Smooth muscle cell (in vitro differentiated cells): ENCODE results near the gene AQP7. TPM values are rescaled to one million over a fixed set of nuclear protein-coding genes. Genes with fewer than 3 reads are reported as not detected.
A peak's percentile ranks its signal among the peaks of the same experiment; 100 is the strongest.
"Not testable (repeated sequence)": the region's sequence is repeated elsewhere in the genome, so short reads cannot be mapped to it uniquely, and the experiment has no call there.

Experiments used
- DNase-seq: peaks from one replicate; lab custom pipeline; 2025; ENCODE audit not compliant: unreplicated experiment; lab: John Stamatoyannopoulos, UW
- H2AFZ ChIP-seq: fragments of 200-600 bp; sonication (generic); 2 replicates; pipeline ENCODE4 v1.6.0; 2016; ENCODE audit warnings: antibody characterized with exemption, low read depth, mild to moderate bottlenecking
- H3F3A ChIP-seq: fragments of 200-600 bp; sonication (generic); 2 replicates; pipeline ENCODE4 v1.6.0; 2017; ENCODE audit warnings: antibody characterized with exemption, low read depth
- H3K27ac ChIP-seq: fragments of 200-600 bp; sonication (generic); 2 replicates; pipeline ENCODE4 v1.5.1; 2016; ENCODE audit warnings: low read depth, mild to moderate bottlenecking
- H3K27me3 ChIP-seq: fragments of 200-600 bp; sonication (generic); 2 replicates; pipeline ENCODE4 v1.6.1; 2016; ENCODE audit warnings: low read depth, mild to moderate bottlenecking
- H3K36me3 ChIP-seq: fragments of 200-600 bp; sonication (generic); 2 replicates; pipeline ENCODE4 v1.5.1; 2016; ENCODE audit warnings: low read depth
- H3K4me1 ChIP-seq: fragments of 200-600 bp; sonication (generic); 2 replicates; pipeline ENCODE4 v1.5.1; 2016; ENCODE audit warnings: low read depth
- H3K4me2 ChIP-seq: fragments of 200-600 bp; sonication (generic); 2 replicates; pipeline ENCODE4 v1.6.0; 2016; ENCODE audit warnings: mild to moderate bottlenecking
- H3K4me3 ChIP-seq: fragments of 200-600 bp; sonication (generic); 2 replicates; pipeline ENCODE4 v1.5.1; 2016; ENCODE audit warnings: mild to moderate bottlenecking
- H3K79me2 ChIP-seq: fragments of 200-600 bp; sonication (generic); 2 replicates; pipeline ENCODE4 v1.6.0; 2016; ENCODE audit warnings: low read depth, mild to moderate bottlenecking
- H3K9ac ChIP-seq: fragments of 200-600 bp; sonication (generic); 2 replicates; pipeline ENCODE4 v1.6.0; 2016; ENCODE audit warnings: low read depth
- H3K9me3 ChIP-seq: fragments of 200-600 bp; sonication (generic); replicated peaks from 2 replicates; pipeline ENCODE4 v1.5.1; 2016; ENCODE audit warnings: low read depth
- H4K20me1 ChIP-seq: fragments of 200-600 bp; sonication (generic); 2 replicates; pipeline ENCODE4 v1.6.0; 2016; ENCODE audit warnings: low read depth
- CTCF ChIP-seq: fragments of 200-600 bp; sonication (generic); IDR thresholded peaks from 2 replicates; pipeline ENCODE4 v1.5.1; 2017; ENCODE audit warnings: borderline replicate concordance, mild to moderate bottlenecking, antibody characterized with exemption; ENCODE audit not compliant: insufficient read depth, poor library complexity, severe bottlenecking
- WGBS: methylation state at CpG from one replicate; pipeline ENCODE4 v1.1.7; 2016; ENCODE audit warnings: low lambda C conversion rate; 5-methylcytosine and 5-hydroxymethylcytosine counted together
- polyA plus RNA-seq: library from polyadenylated mRNA; unstranded; fragments of >200 nt; fragmentation: Nextera tagmentation; extraction: Ambion mirVana; gene quantifications from 2 replicates; pipeline ENCODE4 v1.2.1, GENCODE V29; 2016
- total RNA-seq: library from RNA; depleted of rRNA; stranded (reverse); fragments of >200 nt; gene quantifications from 2 replicates; pipeline ENCODE4 v1.2.3, GENCODE V29; 2014

The AQP7 gene
- total and polyA plus RNA-seq, 2 experiments from 2014 or later, result 0.45 to 0.76 TPM

- H2AFZ ChIP-seq, result no peak overlapping the region
- H3K27me3 ChIP-seq, result no peaks in the 10 kb centered on the region
- TF ChIP-seq CTCF, result no peak
- WGBS, result 72% methylated on average over 3 of the region's 3 CpGs
- DNase-seq, result no peak
- H3K4me3 ChIP-seq, result no peak overlapping the region
- no peak overlapping the region for H3K4me2 ChIP-seq
- no peaks in the 10 kb centered on the region for H3K36me3 ChIP-seq
- H3K27ac ChIP-seq, result no peak overlapping the region
- H3F3A ChIP-seq, result no peaks in the 10 kb centered on the region
- H3K4me1 ChIP-seq, result no peaks in the 10 kb centered on the region
- H3K9ac ChIP-seq, result no peak overlapping the region
- H3K9me3 ChIP-seq, result no peaks in the 10 kb centered on the region
- no peaks in the 10 kb centered on the region for H4K20me1 ChIP-seq
- no peaks in the 10 kb centered on the region for H3K79me2 ChIP-seq
These were observed 27.1 kb upstream of the AQP7 start for GRCh38 chr9:33429256-33429985.

GRCh38 chr9:33426843-33427293 lies 24.5 kb upstream of the AQP7 start:
- Histone ChIP-seq H3K27me3 (no peaks in the 10 kb centered on the region), H3K4me1 (no peaks in the 10 kb centered on the region), H3K36me3 (no peaks in the 10 kb centered on the region), H3K4me2 (no peak overlapping the region), H3F3A (no peaks in the 10 kb centered on the region), H3K4me3 (no peak overlapping the region), H3K9ac (no peak overlapping the region), H2AFZ (no peak overlapping the region), H3K79me2 (no peaks in the 10 kb centered on the region), H4K20me1 (no peaks in the 10 kb centered on the region), H3K9me3 (no peaks in the 10 kb centered on the region), H3K27ac (no peak overlapping the region)
- WGBS, result 89% methylated on average over 7 of the region's 7 CpGs
- TF ChIP-seq CTCF, result no peak
- DNase-seq, result no peak

- Histone ChIP-seq H3K9ac (no peak overlapping the region), H3F3A (no peaks in the 10 kb centered on the region), H3K36me3 (no peaks in the 10 kb centered on the region), H3K4me2 (no peak overlapping the region), H3K79me2 (no peaks in the 10 kb centered on the region), H2AFZ (peak overlapping the region; percentile 81), H3K27ac (peak overlapping the region; percentile 42), H3K9me3 (no peaks in the 10 kb centered on the region), H3K4me1 (no peaks in the 10 kb centered on the region), H3K27me3 (no peaks in the 10 kb centered on the region), H4K20me1 (no peaks in the 10 kb centered on the region), H3K4me3 (no peak overlapping the region)
- no peak for TF ChIP-seq CTCF
- WGBS, result 54% methylated on average over 4 of the region's 4 CpGs
- DNase-seq, result no peak
These were observed 22.8 kb upstream of the AQP7 start for GRCh38 chr9:33425128-33425533.

GRCh38 chr9:33424492-33424891 lies 22.1 kb upstream of the AQP7 start:
- not testable (repeated sequence) for H3K36me3 ChIP-seq, H3K27me3 ChIP-seq, H3F3A ChIP-seq, H3K79me2 ChIP-seq, H3K4me2 ChIP-seq, H2AFZ ChIP-seq, H3K9ac ChIP-seq, H3K4me1 ChIP-seq, DNase-seq, H4K20me1 ChIP-seq, H3K27ac ChIP-seq, H3K4me3 ChIP-seq, H3K9me3 ChIP-seq
- 91% methylated on average over 6 of the region's 6 CpGs for WGBS

GRCh38 chr9:33424043-33424442 lies 21.7 kb upstream of the AQP7 start:
- H4K20me1 ChIP-seq, H3F3A ChIP-seq, H3K79me2 ChIP-seq, DNase-seq, H3K4me1 ChIP-seq, H3K4me3 ChIP-seq, H3K9ac ChIP-seq, H3K27ac ChIP-seq, H2AFZ ChIP-seq, H3K27me3 ChIP-seq, H3K36me3 ChIP-seq, H3K9me3 ChIP-seq, H3K4me2 ChIP-seq: not testable (repeated sequence)
- WGBS, result 87% methylated on average over 5 of the region's 7 CpGs
